ENCODE data around the gene STRBP.
A peak's percentile ranks its signal among the peaks of the same experiment; 100 is the strongest.
"Not testable (repeated sequence)": the region's sequence is repeated elsewhere in the genome, so short reads cannot be mapped to it uniquely, and the experiment has no call there.

The STRBP gene

GRCh38 chr9:123250504-123250903 is 17.9 kb downstream of the STRBP start:
- DNase-seq (ENCODE audit: low read depth in 2 of 2) = no peak

- not testable (repeated sequence) for DNase-seq (ENCODE audit: low read depth in 2 of 2)
These were observed 19.2 kb downstream of the STRBP start for GRCh38 chr9:123249162-123249561.

- no peak for DNase-seq (ENCODE audit: low read depth in 2 of 2)
These were observed 19.8 kb downstream of the STRBP start for GRCh38 chr9:123248630-123249029.

GRCh38 chr9:123246534-123246933 is 21.9 kb downstream of the STRBP start:
- no peak for DNase-seq (ENCODE audit: low read depth in 2 of 2)

GRCh38 chr9:123239726-123240125 is 28.7 kb downstream of the STRBP start:
- no peak for DNase-seq (ENCODE audit: low read depth in 2 of 2)

GRCh38 chr9:123238365-123238764 is 30.0 kb downstream of the STRBP start:
- DNase-seq (ENCODE audit: low read depth in 2 of 2) = no peak

- no peak for DNase-seq (ENCODE audit: low read depth in 2 of 2)
These were observed 31.2 kb downstream of the STRBP start for GRCh38 chr9:123237220-123237619.

GRCh38 chr9:123235448-123235847 is 32.9 kb downstream of the STRBP start:
- no peak for DNase-seq (ENCODE audit: low read depth in 2 of 2)

- no peak for DNase-seq (ENCODE audit: low read depth in 2 of 2)
These were observed 33.5 kb downstream of the STRBP start for GRCh38 chr9:123234853-123235252.

- no peak for DNase-seq (ENCODE audit: low read depth in 2 of 2)
These were observed 36.1 kb downstream of the STRBP start for GRCh38 chr9:123232332-123232731.

- DNase-seq (ENCODE audit: low read depth in 2 of 2) = no peak
These were observed 37.0 kb downstream of the STRBP start for GRCh38 chr9:123231421-123231820.

- DNase-seq (ENCODE audit: low read depth in 2 of 2) = no peak
These were observed 39.4 kb downstream of the STRBP start for GRCh38 chr9:123228967-123229366.

- DNase-seq (ENCODE audit: low read depth in 2 of 2) = no peak
These were observed 42.4 kb downstream of the STRBP start for GRCh38 chr9:123225995-123226394.

- DNase-seq (ENCODE audit: low read depth in 2 of 2) = peak; percentile 18 to 54
These were observed 43.0 kb downstream of the STRBP start for GRCh38 chr9:123225374-123225813.

- no peak for DNase-seq (ENCODE audit: low read depth in 2 of 2)
These were observed 48.3 kb downstream of the STRBP start for GRCh38 chr9:123220127-123220526.

GRCh38 chr9:123218831-123219230 is 49.6 kb downstream of the STRBP start:
- no peak for DNase-seq (ENCODE audit: low read depth in 2 of 2)

- no peak for DNase-seq (ENCODE audit: low read depth in 2 of 2)
These were observed 51.2 kb downstream of the STRBP start for GRCh38 chr9:123217128-123217654.

GRCh38 chr9:123216251-123216797 is 52.1 kb downstream of the STRBP start:
- no peak for DNase-seq (ENCODE audit: low read depth in 2 of 2)

GRCh38 chr9:123211081-123211480 is 57.3 kb downstream of the STRBP start:
- DNase-seq (ENCODE audit: low read depth in 2 of 2) = no peak

GRCh38 chr9:123208626-123209174 is 59.7 kb downstream of the STRBP start:
- no peak for DNase-seq (ENCODE audit: low read depth in 2 of 2)

GRCh38 chr9:123206065-123206464 is 62.3 kb downstream of the STRBP start:
- DNase-seq (ENCODE audit: low read depth in 2 of 2) = no peak

- DNase-seq (ENCODE audit: low read depth in 2 of 2) = no peak
These were observed 67.3 kb downstream of the STRBP start for GRCh38 chr9:123201083-123201482.

- not testable (repeated sequence) for DNase-seq (ENCODE audit: low read depth in 2 of 2)
These were observed 67.9 kb downstream of the STRBP start for GRCh38 chr9:123200469-123200868.

GRCh38 chr9:123196124-123196523 is 72.3 kb downstream of the STRBP start:
- DNase-seq (ENCODE audit: low read depth in 2 of 2) = no peak

Measured in stimulated activated CD8-positive, alpha-beta memory T cell treated with anti-CD3 and anti-CD28 coated beads, Interleukin-15, amount 100 ng/mL, for 4 hours (primary cell).